C4-2B (cell line): ENCODE results near the gene ATP11C.

ENCODE experiments used
- CTCF ChIP-seq: fragments of 450-650 bp; conservative IDR thresholded peaks from 2 replicates; pipeline ENCODE4 v1.5.1; 2017; ENCODE audit warnings: mild to moderate bottlenecking
- ZFX ChIP-seq: fragments of 450-650 bp; IDR thresholded peaks from 2 replicates; pipeline ENCODE4 v1.6.1; 2017

DNA sequence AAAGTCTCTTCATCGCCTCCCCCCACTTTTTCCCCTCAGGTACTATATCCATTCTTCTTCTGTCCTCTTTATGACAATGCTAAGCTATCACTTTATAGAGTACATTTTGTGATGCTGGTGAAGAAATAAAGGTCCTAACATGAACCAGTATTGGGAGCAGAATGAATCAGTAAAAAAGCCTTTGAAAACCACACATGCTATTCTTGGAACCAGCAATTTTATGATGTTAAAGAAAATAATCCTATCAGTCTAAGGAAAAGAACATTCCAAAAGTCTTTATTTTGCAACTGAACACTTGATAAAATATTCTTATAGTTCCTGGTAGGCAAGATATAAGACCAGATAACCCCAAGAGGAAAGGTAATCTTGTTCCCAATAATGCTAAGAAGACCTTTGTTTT lies 117.1 kb downstream of the ATP11C start:
- no peak for TF ChIP-seq CTCF
- no peak for TF ChIP-seq ZFX
